Adipose tissue (tissue), 3 donors: ENCODE results near the gene SH3BP4. TPM values are rescaled to one million over a fixed set of nuclear protein-coding genes. Genes with fewer than 3 reads are reported as not detected.
"Not testable (repeated sequence)": the region's sequence is repeated elsewhere in the genome, so short reads cannot be mapped to it uniquely, and the experiment has no call there.

Source experiments
- H3K27ac ChIP-seq: one replicate; pipeline ENCODE4 v1.5.1; 2013; ENCODE audit warnings: low read depth, low read length
- WGBS, 3 donors: extraction: QIAGEN DNeasy Blood & Tissue Kit; methylation state at CpG; one replicate each; pipeline ENCODE4 v1.1.7; 2013; 5-methylcytosine and 5-hydroxymethylcytosine counted together
- polyA plus RNA-seq, 3 donors: library from polyadenylated mRNA; stranded (reverse); fragments of 200-250 nt; gene quantifications; one replicate each; pipeline ENCODE4 v1.2.3, GENCODE V29; 2013
- donor health status: healthy with polysubstance abuse.
- donor health status: Bipolar disorder and iron deficiency.
- donor health status: healthy.

The SH3BP4 gene
- polyA plus RNA-seq, 3 donors = 7.1 to 39.7 (median 10.9) TPM

- no peak overlapping the region for H3K27ac ChIP-seq
- WGBS, 3 donors = 66 to 90% (median 81%) methylated on average over 12 of the region's 12 CpGs
These were observed 51.4 kb downstream of the SH3BP4 start for GRCh38 chr2:235003096-235003775.

- WGBS, 3 donors = 60 to 89% (median 88%) methylated on average over 6 of the region's 6 CpGs
- H3K27ac ChIP-seq = no peak overlapping the region
These were observed 52.6 kb downstream of the SH3BP4 start for GRCh38 chr2:235004329-235004903.

GRCh38 chr2:235005023-235005422, 53.2 kb downstream of the SH3BP4 start:
- 53 to 90% (median 83%) methylated on average over 5 of the region's 5 CpGs for WGBS, 3 donors
- H3K27ac ChIP-seq = no peak overlapping the region

- 26 to 69% (median 63%) methylated on average over 20 of the region's 20 CpGs for WGBS, 3 donors
- no peak overlapping the region for H3K27ac ChIP-seq
These were observed 53.9 kb downstream of the SH3BP4 start for GRCh38 chr2:235005603-235006259.

- WGBS, 3 donors = 62 to 95% (median 91%) methylated on average over 10 of the region's 10 CpGs
- no peak overlapping the region for H3K27ac ChIP-seq
These were observed 54.6 kb downstream of the SH3BP4 start for GRCh38 chr2:235006461-235006860.

GRCh38 chr2:235006986-235007385, 55.2 kb downstream of the SH3BP4 start:
- H3K27ac ChIP-seq = no peak overlapping the region
- WGBS, 3 donors = 50 to 89% (median 86%) methylated on average over 6 of the region's 6 CpGs

GRCh38 chr2:235007664-235008457, 56.0 kb downstream of the SH3BP4 start:
- WGBS, 3 donors = 57 to 93% (median 89%) methylated on average over 25 of the region's 25 CpGs
- no peak overlapping the region for H3K27ac ChIP-seq

- no peak overlapping the region for H3K27ac ChIP-seq
- WGBS, 3 donors = 25 to 89% (median 87%) methylated on average over 6 of the region's 6 CpGs
These were observed 56.8 kb downstream of the SH3BP4 start for GRCh38 chr2:235008584-235009044.

GRCh38 chr2:235009081-235009480, 57.3 kb downstream of the SH3BP4 start:
- WGBS, 3 donors = 47 to 99% (median 95%) methylated on average over 6 of the region's 6 CpGs
- no peak overlapping the region for H3K27ac ChIP-seq

GRCh38 chr2:235010117-235010714, 58.4 kb downstream of the SH3BP4 start:
- WGBS, 3 donors = 53 to 91% (median 85%) methylated on average over 6 of the region's 6 CpGs
- H3K27ac ChIP-seq = no peak overlapping the region

GRCh38 chr2:235011607-235011928, 59.8 kb downstream of the SH3BP4 start:
- no peak overlapping the region for H3K27ac ChIP-seq
- 37 to 91% (median 85%) methylated on average over 5 of the region's 5 CpGs for WGBS, 3 donors

- H3K27ac ChIP-seq = no peak overlapping the region
- WGBS, 3 donors = 65 to 83% (median 80%) methylated on average over 15 of the region's 15 CpGs
These were observed 60.3 kb downstream of the SH3BP4 start for GRCh38 chr2:235011929-235012631.

- WGBS, 3 donors = 36 to 66% (median 63%) methylated on average over 4 of the region's 4 CpGs
These were observed 65.6 kb downstream of the SH3BP4 start for GRCh38 chr2:235017441-235017840.

GRCh38 chr2:235018838-235019237, 67.0 kb downstream of the SH3BP4 start:
- no peak overlapping the region for H3K27ac ChIP-seq
- 85 to 95% (median 93%) methylated on average over 6 of the region's 6 CpGs for WGBS, 3 donors

More at GRCh38 chr2:235017441-235017840, 65.6 kb downstream of the SH3BP4 start:
- no peak overlapping the region for H3K27ac ChIP-seq

GRCh38 chr2:235020141-235020540, 68.3 kb downstream of the SH3BP4 start:
- not testable (repeated sequence) for H3K27ac ChIP-seq
- 93 to 99% (median 95%) methylated on average over 4 of the region's 4 CpGs for WGBS, 3 donors

GRCh38 chr2:235021752-235022151, 69.9 kb downstream of the SH3BP4 start:
- H3K27ac ChIP-seq = no peak overlapping the region
- 52 to 63% (median 62%) methylated on average over 2 of the region's 2 CpGs for WGBS, 3 donors

- H3K27ac ChIP-seq = no peak overlapping the region
- 77 to 87% (median 87%) methylated on average over 9 of the region's 9 CpGs for WGBS, 3 donors
These were observed 72.5 kb downstream of the SH3BP4 start for GRCh38 chr2:235024191-235024860.
